Vagina (tissue), 2 donors: Measurements from ENCODE around the gene FGFRL1. TPM values are rescaled to one million over a fixed set of nuclear protein-coding genes. Genes with fewer than 3 reads are reported as not detected.

Source experiments
- DNase-seq, 2 donors: peaks; one replicate each; pipeline ENCODE4 v3.0.0-alpha.2; 2017; ENCODE audit errors: extremely low spot score in 2 of 2
- H3K27ac ChIP-seq: fragments of 200-600 bp; sonication (generic); one replicate; pipeline ENCODE4 v1.5.1; 2019
- H3K27me3 ChIP-seq: fragments of 200-600 bp; sonication (generic); one replicate; pipeline ENCODE4 v1.5.1; 2019
- H3K36me3 ChIP-seq, 2 donors: fragments of 200-600 bp; sonication (generic); one replicate each; pipeline ENCODE4 v1.5.1; 2017 to 2019
- H3K4me1 ChIP-seq: fragments of 200-600 bp; sonication (generic); one replicate; pipeline ENCODE4 v1.5.1; 2019
- H3K4me3 ChIP-seq, 2 donors: fragments of 200-600 bp; sonication (generic); 1 replicate in 1 of 2; 2 replicates in 1 of 2; pipeline ENCODE4 v1.5.1; 2016 to 2019
- H3K9me3 ChIP-seq: fragments of 200-600 bp; sonication (generic); one replicate; pipeline ENCODE4 v1.5.1; 2019
- POLR2A ChIP-seq, 2 donors: fragments of 450-650 bp; IDR thresholded peaks; one replicate each; pipeline ENCODE4 v1.6.1; 2017; ENCODE audit warnings: antibody characterized with exemption in 2 of 2, mild to moderate bottlenecking in 2 of 2, moderate library complexity in 2 of 2
- POLR2AphosphoS5 ChIP-seq, 2 donors: sonication (generic); formaldehyde crosslinking; IDR thresholded peaks; one replicate each; pipeline ENCODE4 v1.9.0; 2017; ENCODE audit warnings: antibody characterized with exemption in 2 of 2, mild to moderate bottlenecking in 2 of 2, low read depth in 1 of 2; ENCODE audit not compliant: insufficient read depth in 1 of 2
- intact Hi-C: fragments of 100-400 bp; cut with DNase I; formaldehyde crosslinking; loops from one replicate; pipeline ENCODE4 v1.15.1; 2023
- total RNA-seq: library from RNA; depleted of rRNA; stranded (reverse); fragments of >200 nt; gene quantifications from one replicate; pipeline ENCODE4 v1.2.3, GENCODE V29; 2016
- TF ChIP-seq, protein P1 (sequence below), 3 experiments: fragments of 450-650 bp in 2 of 3; fragments of 200-600 bp in 1 of 3; sonication (generic) in 1 of 3; IDR thresholded peaks; one replicate each; pipeline ENCODE4 v1.5.1; 2017 to 2019; ENCODE audit warnings: antibody characterized with exemption in 3 of 3, mild to moderate bottlenecking in 2 of 3, moderate library complexity in 2 of 3

Gene FGFRL1
- total RNA-seq, 1 donor from 2014 or later, result 20.9 TPM

DNA sequence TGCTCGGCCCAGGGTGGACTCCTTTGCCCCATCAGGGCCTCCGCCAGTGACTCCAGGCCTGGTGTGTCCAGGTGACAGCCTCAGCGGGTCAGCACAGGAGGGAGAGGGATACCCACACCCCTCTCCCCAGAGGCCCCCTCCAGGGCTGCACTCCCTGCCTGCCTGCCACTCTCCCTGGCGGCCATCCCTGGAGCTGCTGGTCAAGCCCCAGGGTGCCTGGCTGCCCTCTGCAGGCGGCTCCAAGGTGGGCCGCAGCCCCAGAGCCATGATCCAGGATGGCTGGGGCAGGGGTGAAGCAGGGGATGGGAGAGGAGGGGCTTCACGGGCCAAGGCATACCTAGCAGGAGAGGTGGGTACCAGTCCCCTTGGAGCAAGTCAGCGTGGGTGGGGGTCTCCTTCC, 3.8 kb downstream of the FGFRL1 start:
- no peaks in the 10 kb centered on the region for H3K27me3 ChIP-seq
- no peaks in the 10 kb centered on the region for H3K36me3 ChIP-seq
- H3K4me1 ChIP-seq, result peaks cover 18% of the 10 kb centered on the region
- intact Hi-C loops, result no loop called here
- no peaks in the 10 kb centered on the region for H3K9me3 ChIP-seq
- TF ChIP-seq POLR2AphosphoS5 (IDR thresholded peaks at IDR 0.05; ENCODE audit: insufficient read depth in 1 of 2, low read depth in 1 of 2), result no peak
- TF ChIP-seq, protein P1, sequence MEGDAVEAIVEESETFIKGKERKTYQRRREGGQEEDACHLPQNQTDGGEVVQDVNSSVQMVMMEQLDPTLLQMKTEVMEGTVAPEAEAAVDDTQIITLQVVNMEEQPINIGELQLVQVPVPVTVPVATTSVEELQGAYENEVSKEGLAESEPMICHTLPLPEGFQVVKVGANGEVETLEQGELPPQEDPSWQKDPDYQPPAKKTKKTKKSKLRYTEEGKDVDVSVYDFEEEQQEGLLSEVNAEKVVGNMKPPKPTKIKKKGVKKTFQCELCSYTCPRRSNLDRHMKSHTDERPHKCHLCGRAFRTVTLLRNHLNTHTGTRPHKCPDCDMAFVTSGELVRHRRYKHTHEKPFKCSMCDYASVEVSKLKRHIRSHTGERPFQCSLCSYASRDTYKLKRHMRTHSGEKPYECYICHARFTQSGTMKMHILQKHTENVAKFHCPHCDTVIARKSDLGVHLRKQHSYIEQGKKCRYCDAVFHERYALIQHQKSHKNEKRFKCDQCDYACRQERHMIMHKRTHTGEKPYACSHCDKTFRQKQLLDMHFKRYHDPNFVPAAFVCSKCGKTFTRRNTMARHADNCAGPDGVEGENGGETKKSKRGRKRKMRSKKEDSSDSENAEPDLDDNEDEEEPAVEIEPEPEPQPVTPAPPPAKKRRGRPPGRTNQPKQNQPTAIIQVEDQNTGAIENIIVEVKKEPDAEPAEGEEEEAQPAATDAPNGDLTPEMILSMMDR (IDR thresholded peaks at IDR 0.05), result no peak
- no peak overlapping the region for H3K4me3 ChIP-seq
- no peak for DNase-seq
- no peak overlapping the region for H3K27ac ChIP-seq

DNA sequence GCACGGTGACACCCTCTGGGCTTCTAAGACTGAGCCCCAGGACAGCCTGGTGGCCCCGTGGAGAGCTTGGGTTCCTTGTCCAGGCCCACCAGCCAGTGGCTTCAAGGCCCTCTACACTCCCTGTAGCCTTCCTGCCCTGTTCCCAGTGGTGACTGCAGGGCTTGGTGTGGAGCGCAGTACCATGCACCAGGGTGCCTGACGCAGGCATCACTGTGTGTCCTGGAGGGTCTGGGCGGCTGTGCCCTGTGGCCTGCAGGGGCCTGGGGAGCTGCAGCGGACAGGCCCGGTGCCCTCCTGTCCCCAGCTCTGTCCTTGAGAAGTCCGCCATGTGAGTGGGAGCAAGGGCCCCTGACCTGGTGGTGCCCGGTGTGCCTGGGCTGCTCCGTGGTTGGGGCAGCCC, 4.3 kb downstream of the FGFRL1 start:
- H3K4me1 ChIP-seq, result peaks cover 12% of the 10 kb centered on the region
- no peak overlapping the region for H3K27ac ChIP-seq
- DNase-seq, result no peak
- no peaks in the 10 kb centered on the region for H3K27me3 ChIP-seq
- TF ChIP-seq, protein P1 (IDR thresholded peaks at IDR 0.05), result no peak
- TF ChIP-seq POLR2AphosphoS5 (IDR thresholded peaks at IDR 0.05; ENCODE audit: insufficient read depth in 1 of 2, low read depth in 1 of 2), result no peak
- TF ChIP-seq POLR2A (IDR thresholded peaks at IDR 0.05), result no peak
- intact Hi-C loops, result no loop called here
- H3K9me3 ChIP-seq, result no peaks in the 10 kb centered on the region
- no peaks in the 10 kb centered on the region for H3K36me3 ChIP-seq
- H3K4me3 ChIP-seq, result no peak overlapping the region

DNA sequence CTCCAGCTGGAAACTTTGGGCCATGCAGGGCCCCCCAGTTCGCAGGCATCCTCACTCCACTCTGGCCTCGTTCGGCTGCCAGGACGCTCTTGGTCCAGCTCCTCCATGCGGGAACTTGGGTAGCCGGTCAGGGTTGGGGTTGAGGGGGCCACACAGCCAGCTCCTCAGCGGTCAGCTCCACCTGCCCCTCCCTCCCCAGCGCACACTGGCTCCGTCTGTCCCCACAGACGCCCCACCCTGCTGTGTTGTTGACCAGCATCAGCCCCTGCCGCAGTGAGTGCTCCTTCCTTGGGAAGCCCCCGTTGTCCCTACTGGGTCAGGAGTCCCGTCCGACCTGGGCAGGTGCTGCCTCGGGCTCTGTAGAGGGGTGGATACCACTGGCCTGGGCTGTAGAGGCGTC, 5.8 kb downstream of the FGFRL1 start:
- H3K4me3 ChIP-seq, result no peak overlapping the region
- H3K27me3 ChIP-seq, result no peaks in the 10 kb centered on the region
- DNase-seq, result no peak
- no peaks in the 10 kb centered on the region for H3K36me3 ChIP-seq
- no peak overlapping the region for H3K27ac ChIP-seq
- TF ChIP-seq POLR2A (IDR thresholded peaks at IDR 0.05) (no peak), POLR2AphosphoS5 (IDR thresholded peaks at IDR 0.05; ENCODE audit: insufficient read depth in 1 of 2, low read depth in 1 of 2) (no peak)
- TF ChIP-seq, protein P1 (IDR thresholded peaks at IDR 0.05), result no peak
- H3K9me3 ChIP-seq, result no peaks in the 10 kb centered on the region
- intact Hi-C loops, result no loop called here
- H3K4me1 ChIP-seq, result peaks cover 7% of the 10 kb centered on the region

DNA sequence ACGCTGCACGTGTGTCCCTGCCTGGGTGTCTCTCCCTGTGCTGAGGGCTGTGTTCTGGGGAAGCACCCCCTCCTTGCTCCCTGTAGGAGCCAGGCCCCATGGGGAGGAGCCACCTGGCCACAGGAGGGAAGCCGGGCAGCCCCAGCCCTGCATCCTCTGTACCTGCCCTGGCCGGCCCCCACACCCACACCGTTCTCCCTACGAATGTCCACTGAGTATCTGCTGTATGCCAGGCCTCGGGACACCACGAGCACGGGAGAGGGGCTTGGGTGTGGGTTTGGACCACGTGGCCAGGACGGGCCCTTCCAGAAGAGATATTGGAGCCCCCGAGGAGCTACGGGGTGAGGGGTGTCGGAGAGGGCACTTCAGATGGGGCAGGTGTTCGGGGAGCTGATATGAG, 6.3 kb downstream of the FGFRL1 start:
- Histone ChIP-seq H3K9me3 (no peaks in the 10 kb centered on the region), H3K27me3 (no peaks in the 10 kb centered on the region), H3K27ac (no peak overlapping the region), H3K36me3 (no peaks in the 10 kb centered on the region), H3K4me3 (no peak overlapping the region), H3K4me1 (peaks cover 2% of the 10 kb centered on the region)
- DNase-seq, result no peak
- intact Hi-C loops, result no loop called here
- no peak for TF ChIP-seq POLR2AphosphoS5 (IDR thresholded peaks at IDR 0.05; ENCODE audit: insufficient read depth in 1 of 2, low read depth in 1 of 2)
- no peak for TF ChIP-seq POLR2A (IDR thresholded peaks at IDR 0.05)
- TF ChIP-seq, protein P1 (IDR thresholded peaks at IDR 0.05), result no peak

DNA sequence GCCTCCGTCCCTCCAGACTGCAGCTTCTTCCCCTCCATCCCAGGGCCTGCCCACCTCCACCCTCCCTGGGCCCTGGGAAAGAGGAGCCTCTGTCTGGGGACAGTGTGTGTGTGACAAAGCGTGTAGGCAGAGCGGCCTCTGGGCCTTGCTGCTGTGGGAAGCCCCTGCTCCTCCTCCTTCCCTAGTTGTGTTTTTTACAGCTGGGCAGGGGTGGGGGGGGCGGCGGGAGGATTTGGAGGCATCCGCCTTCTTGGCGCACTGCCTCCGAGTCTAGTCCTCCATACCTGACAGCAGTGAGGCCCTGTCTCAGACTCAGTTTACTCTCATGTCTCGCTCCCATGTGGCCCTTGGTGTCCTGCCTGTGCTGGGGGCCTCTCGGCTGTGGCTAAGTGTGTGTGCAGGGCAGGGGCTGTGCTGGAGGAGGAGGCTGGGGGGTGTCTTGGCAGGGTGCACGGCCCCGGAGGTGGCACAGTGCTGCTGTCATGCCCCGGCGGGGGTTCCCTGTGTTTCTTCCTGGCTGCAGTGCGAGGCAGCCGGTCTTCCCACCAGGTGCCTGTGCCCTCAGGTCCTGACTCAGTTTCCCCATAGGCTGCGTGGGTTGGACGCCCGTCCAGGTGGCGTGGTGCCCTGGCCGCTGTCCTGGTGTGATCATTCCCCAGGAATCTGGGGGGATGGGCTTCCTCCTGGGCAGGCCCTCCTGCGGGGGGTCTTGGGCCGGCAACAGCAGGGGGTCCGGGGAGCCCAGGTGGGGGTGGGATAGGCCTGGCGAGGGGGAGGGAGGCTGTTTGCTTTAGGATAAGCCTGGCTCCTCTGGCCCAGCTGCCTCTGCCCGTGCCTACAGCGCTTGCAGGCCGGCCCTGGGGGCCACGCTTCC, 7.0 kb downstream of the FGFRL1 start:
- DNase-seq, result no peak
- intact Hi-C loops, result no loop called here
- TF ChIP-seq POLR2A (IDR thresholded peaks at IDR 0.05), result no peak
- TF ChIP-seq, protein P1 (IDR thresholded peaks at IDR 0.05), result no peak
- TF ChIP-seq POLR2AphosphoS5 (IDR thresholded peaks at IDR 0.05; ENCODE audit: insufficient read depth in 1 of 2, low read depth in 1 of 2), result no peak
- Histone ChIP-seq H3K4me1 (no peaks in the 10 kb centered on the region), H3K9me3 (no peaks in the 10 kb centered on the region), H3K27me3 (no peaks in the 10 kb centered on the region), H3K4me3 (no peak overlapping the region), H3K36me3 (no peaks in the 10 kb centered on the region), H3K27ac (no peak overlapping the region)
